GM18951 (cell line): Measurements from ENCODE around the gene CASP14.
"Not testable (repeated sequence)": the region's sequence is repeated elsewhere in the genome, so short reads cannot be mapped to it uniquely, and the experiment has no call there.

Experiments used
- POLR2A ChIP-seq: IDR thresholded peaks from 4 replicates; pipeline ENCODE4 v1.6.1; 2011; ENCODE audit warnings: mild to moderate bottlenecking; ENCODE audit not compliant: insufficient read length, insufficient read depth; ENCODE audit errors: extremely low read depth
- in situ Hi-C: fragments of 300-500 bp; cut with MboI; formaldehyde crosslinking; loops from one replicate; pipeline ENCODE4 v1.12.0; 2022; ENCODE audit warnings: low sequenced_read_pairs, mixed read lengths, inconsistent platforms; ENCODE audit not compliant: unreplicated experiment

Gene CASP14, protein sequence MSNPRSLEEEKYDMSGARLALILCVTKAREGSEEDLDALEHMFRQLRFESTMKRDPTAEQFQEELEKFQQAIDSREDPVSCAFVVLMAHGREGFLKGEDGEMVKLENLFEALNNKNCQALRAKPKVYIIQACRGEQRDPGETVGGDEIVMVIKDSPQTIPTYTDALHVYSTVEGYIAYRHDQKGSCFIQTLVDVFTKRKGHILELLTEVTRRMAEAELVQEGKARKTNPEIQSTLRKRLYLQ

DNA sequence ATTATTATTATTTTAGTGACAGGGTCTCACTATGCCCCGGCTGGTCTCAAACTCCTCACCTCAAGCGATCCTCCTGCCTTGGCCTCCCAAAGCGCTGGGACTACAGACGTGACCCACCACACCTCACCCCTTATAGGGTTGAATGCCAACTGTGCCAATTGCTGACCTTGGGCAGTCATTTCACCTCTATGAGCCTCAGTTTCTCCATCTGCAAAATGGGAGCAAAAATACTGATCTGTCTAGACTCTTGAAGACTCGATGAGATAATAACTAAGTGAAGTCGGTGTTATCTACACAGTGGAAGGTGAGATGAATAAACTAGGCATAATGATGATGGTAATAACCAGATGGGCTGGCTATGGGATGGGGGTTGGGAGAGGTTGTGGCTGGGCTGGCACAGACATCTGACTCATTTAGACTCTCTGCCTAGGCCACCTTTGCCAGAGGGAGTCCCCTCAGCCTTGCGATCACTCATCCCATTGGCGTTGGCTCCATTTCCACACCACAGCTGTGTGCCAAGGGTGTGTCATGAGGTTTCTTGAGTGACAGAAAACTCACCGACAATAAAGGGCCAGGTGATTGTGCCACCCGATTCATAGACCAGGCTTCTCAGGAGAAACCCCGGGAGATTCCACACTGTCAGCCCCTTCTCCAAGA, at the start of gene CASP14:
Gene CASP14, plus strand, starts transcription at position 596 of the 657 bp plus-strand sequence. CDS start 2,772 bp downstream, outside the sequence.
- in situ Hi-C loops: no loop called here
- TF ChIP-seq POLR2A: no peak

DNA sequence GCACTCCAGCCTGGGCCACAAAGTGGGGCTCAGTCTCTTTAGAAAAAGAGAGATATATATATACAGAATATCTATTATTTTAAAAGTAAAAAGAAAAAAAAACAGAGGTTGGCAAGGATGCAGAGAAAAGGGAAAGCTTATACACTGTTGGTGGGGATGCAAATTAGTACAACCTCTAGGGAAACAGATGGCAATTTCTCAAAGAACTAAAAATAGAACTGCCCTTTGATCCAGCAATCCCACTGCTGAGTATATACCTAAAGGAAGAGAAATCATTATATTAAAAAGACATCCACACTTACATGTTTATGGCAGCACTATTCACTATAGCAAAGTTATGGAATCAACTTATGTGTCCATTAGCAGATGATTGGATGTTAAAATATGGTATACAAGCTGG, 41.0 kb upstream of the CASP14 start:
- in situ Hi-C loops: no loop called here
- no peak for TF ChIP-seq POLR2A

DNA sequence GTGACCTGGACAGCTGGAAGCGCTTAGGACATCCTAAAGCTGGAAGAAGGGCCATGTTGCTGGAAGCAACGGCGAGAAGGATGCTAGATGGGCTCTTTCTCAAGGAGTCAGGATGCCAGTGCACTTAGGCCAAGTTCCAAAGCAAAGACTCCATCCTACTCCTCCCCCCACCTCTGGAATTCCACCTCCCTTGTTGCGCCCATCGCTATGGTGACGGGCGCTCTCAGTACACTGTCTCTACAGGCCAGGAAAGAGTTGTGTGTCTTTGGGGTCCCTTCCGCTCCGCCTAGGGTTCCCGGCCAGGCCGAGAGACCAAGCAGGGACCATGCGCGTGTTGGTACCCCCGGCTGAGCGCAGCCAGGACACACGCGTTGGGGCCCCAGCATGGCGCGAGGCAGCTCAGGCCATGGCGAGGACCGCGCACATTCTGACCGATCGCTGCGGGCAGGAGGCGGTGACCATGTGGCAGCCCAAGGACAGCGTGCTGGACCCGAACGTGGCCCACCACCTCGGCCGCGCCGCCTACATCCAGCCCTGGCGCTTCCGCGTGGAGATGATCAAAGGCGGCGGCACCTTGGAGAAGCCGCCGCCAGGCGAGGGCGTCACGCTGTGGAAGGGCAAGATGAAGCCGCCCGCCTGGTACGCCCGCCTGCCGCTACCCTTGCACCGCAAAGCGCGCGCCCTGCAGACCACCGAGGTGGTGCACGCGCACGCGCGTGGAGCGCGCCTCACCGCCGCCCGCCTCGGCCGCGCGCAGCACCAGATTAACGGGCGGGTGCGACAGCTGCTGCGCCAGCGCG, 38.6 kb upstream of the CASP14 start:
- in situ Hi-C loops: no loop called here
- no peak for TF ChIP-seq POLR2A

DNA sequence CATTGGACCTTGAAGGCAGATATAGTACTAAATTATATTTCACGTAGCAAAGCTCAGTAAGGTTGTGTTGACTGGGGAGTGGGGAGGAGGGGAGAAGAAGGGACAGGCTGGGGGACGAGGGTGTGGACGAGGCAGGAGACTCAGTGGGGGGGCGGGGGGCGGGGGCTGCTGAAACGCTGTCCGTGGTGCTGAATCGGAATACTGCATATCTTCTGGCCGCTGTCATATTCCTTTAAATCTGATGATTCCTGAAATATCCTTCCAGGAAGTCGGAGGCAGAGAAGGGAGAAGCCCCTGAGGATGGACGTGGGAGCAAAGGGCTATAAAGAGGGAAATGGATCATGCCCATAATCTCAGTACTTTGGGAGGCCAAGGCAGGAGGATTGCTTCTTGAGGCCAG, 34.7 kb upstream of the CASP14 start:
- in situ Hi-C loops: no loop called here
- no peak for TF ChIP-seq POLR2A

DNA sequence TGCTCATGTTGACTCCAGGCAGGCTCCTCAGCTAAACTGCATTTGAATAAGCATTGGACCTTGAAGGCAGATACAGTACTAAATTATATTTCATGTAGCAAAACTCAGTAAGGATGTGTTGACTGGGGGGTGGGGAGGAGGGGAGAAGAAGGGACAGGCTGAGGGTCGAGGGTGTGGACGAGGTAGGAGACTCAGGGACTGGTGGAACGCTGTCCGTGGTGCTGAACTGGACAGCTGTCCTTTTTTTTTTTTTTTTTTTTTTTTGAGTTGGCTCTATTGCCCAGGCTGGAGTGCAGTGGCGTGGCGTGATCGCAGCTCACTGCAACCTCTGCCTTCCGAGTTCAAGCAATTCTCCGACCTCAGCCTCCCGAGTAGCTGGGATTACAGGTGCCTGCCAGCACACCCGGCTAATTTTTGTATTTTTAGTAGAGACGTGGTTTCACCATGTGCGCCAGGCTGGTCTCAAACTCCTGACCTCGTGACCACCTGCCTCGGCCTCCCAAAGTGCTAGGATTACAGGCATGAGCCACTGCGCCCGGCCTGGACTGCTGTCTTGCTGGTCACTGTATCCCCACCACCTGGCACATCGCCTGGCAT, 33.2 kb upstream of the CASP14 start:
- TF ChIP-seq POLR2A: no peak
- in situ Hi-C loops: no loop called here

DNA sequence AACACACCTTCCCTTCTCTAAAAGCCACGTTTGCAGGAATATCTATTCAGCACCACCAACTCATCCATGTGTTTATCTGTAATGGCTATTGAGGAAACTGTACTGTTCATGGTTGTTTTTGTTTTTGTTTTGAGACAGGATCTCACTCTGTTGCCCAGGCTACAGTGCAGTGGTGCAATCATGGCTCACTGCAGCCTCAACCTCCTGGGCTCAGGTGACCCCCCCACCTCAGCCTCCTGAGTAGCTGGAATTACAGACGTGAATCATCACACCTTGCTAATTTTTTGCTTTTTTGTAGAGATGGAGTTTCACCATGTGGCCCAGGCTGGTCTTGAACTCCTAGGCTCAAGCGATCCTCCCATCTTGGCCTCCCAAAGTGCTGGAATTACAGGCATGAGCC, 30.4 kb upstream of the CASP14 start:
- in situ Hi-C loops: not testable (repeated sequence)

DNA sequence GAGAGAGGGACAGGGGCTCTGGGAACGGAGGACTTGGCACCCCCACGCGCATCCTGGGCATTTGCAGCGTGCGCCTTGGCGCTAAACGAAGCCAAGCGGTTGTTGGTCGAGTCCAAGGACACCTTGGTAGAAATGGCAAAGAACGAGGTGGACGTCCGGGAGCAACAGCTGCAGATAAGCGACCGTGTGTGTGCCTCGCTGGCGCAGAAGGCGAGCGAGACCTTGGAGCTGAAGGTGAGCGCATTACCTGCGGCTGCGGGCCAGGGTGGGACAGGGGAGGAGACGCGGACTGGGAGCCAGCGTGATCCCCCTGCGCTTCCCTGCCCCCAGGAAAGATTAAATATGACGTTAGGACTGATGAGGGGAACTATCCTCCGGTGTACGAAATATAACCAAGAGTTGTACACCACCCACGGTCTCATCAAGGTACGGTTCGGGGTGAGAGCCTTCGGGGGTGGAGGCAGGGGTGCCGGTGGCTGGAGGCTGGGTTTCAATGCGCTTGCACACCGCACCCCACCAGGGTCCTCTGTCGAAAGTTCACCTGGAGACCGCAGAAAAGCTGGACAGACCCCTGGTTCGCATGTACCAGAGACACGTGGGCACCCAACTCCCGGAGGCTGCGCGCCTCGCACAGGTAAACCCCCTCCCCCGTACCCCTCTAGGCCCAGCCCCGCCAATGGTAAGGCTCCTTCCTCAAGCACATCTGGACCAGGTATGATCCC, 27.8 kb upstream of the CASP14 start:
- no peak for TF ChIP-seq POLR2A

DNA sequence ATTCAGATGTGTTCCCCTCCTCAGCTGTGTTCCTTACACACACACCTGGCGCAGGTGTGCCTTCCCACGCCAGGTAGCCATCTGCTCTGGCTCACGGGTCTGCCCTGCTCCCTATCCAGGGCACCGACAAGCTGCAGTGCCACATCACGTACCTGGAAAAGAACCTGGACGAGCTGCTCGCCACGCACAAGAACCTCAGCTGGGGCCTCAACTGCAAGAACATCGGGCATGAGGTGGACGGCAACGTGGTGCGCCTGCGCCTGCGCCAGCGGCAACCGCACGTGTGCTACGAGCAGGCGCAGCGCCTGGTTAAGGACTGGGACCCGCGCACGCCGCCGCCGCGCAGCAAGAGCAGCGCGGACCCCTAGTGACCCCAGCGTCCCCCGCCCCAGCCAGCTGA, 26.5 kb upstream of the CASP14 start:
- in situ Hi-C loops: no loop called here
- TF ChIP-seq POLR2A: no peak

More for the DNA sequence above, 27.8 kb upstream of the CASP14 start:
- in situ Hi-C loops: no loop called here

DNA sequence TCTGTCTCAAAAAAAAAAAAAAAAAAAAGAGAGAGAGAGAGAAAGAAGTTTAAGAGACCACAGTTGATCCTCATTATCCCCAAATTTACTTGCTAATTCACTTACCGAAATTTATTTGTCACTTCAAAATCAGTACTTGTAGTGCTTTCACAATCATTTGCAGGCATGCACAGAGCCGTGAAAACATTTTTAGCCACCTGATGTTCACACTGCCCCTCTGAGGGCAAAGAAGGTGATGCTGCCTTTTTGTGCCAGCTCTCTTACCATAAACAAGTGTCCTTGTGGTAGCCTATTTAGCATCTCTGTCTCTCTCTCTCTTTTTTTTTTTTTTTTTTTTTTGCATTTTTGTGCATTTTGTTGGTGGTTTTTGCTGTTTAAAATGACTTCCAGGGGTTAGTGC, 24.1 kb upstream of the CASP14 start:
- no peak for TF ChIP-seq POLR2A
- in situ Hi-C loops: no loop called here

DNA sequence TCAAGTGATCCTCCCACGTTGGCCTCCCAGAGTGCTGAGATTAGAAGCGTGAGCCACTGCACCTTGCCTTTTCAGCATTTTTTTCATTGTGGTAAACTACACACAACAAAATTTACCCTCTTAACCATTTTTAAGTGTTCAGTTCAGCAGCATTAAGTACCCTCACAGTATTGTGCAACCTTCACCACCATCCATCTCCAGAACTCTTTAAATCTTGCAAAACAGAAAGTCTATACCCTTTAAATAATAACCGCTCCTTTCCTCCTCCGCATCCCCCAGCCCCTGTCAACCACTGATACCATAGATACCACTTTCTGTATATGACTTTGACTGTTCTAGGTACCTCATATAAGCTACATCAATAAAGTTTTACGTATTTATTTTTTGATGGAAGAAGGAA, 20.8 kb upstream of the CASP14 start:
- no peak for TF ChIP-seq POLR2A
- in situ Hi-C loops: no loop called here

DNA sequence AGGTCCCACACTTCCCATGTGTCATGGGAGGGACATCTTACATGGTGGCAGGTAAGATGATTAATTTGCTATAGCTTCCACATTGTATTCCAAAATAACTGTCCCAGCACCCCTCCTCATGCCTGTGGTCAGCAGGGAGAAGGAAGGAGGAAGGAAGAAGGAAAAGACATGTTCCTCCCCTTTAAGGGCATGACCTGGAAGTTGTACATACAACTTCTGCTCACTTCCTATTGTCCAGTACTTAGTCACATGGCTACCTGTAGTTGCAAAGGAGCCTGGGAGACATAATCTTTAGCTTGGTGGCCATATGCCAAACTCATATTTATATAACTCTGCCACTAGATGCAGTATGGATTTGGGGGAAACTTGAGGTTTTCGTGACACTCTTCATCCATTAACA, 17.6 kb upstream of the CASP14 start:
- TF ChIP-seq POLR2A: no peak
- in situ Hi-C loops: no loop called here

DNA sequence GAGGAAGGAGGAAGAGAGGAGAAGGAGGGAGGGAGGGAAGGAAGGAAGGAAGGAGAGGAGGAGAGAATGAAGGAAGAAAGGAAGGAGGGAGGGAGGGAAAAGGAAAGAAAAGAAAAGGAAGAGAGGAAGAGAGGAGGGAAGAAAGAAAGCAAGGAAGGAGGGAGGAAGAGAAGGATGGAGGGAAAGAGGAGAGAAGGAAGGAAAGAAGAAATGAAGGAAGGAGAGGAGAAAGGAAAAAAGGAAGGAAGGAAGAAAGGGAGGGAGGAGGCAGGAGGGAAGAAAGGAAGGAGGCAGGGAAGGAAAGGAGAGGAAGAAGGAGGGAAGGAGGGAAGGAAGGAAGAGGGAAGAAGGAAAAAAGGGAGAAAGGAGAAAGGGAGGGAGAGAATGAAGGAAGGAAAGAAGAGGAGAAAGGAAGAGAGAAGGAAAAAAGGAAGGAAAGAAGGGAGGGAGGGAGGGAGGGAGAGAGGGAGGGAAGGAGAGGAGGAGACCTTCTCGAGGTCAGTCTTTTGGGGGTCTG, 13.4 kb upstream of the CASP14 start:
- no peak for TF ChIP-seq POLR2A
- in situ Hi-C loops: no loop called here

DNA sequence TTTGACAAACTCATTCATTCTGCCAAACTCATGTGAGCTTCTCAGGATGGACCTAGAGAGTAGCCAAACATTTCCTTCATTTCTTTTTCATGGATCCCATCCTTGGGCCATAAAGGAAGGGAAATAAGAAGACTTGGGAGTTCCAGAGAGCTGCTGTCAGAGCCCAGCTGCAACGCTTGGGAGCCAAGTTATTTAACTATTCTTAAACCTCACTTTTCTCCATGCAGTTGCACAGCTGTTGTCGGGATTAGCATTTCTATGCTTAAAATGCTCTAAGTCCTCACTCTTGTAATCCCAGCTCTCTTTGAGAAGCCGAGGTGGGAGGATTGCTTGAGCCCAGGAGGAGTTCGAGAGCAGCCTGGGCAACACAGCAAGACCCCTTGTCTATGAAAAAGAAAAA, 11.7 kb upstream of the CASP14 start:
- no peak for TF ChIP-seq POLR2A
- in situ Hi-C loops: no loop called here
